ENCODE measurements around the gene USP15.
"Not testable (repeated sequence)": the region's sequence is repeated elsewhere in the genome, so short reads cannot be mapped to it uniquely, and the experiment has no call there.

USP15 gene

DNA sequence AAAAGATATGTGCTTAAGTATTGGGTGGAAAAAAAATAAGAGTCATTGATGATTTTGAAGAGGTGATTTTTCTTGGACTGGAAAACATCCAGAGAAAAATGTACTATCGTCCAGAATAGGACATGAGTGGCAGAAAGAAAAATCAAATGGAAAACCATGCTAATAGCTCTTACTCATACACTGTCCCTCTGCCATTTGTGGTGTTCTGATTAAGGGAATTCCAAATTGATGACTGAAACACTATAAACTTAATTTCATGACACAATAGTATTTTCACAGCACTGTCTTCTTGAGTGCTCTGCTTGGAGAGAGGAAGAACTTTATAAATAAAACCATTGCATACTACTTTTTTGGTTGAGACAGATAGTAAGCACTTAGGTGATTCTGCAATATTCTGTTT, 72.4 kb downstream of the USP15 start:
- DNase-seq: no peak

DNA sequence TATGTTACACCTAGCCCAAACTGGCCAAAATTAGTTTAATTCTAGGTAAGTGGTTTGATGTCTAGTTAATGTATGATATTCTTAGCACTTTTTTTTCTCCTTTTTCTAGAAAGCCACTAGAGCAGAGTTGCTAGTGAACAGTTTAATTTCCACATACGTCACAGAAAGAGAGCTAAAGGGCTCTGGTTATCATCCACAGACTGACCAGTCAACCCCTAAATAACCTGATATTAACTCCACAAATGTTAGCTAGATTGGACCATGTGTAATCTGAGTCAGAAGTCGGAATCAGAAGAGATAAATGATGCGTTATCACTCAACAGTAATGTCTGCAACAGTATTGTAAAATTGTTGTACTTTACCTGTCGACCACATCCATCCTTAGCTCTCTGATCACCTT, 74.9 kb downstream of the USP15 start:
- DNase-seq: no peak

DNA sequence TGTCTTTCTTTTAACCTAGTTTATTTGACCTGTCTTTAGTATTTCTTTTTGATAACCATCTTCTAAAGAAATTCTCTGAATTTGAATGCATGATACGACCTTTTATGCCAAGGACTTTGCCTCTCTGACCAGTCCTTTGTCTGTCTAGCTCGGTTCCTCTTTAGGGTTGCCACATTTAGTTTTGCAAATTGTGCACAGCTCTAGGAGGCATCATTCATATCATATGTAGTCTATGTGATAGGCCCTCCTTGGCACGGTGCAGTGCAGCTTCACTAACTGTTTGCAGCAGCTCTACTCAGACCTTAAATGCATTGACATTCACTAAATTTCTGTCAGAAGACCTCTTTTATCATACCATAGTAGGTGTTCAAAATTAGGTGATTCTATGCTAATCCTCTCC, 75.6 kb downstream of the USP15 start:
- no peak for DNase-seq

DNA sequence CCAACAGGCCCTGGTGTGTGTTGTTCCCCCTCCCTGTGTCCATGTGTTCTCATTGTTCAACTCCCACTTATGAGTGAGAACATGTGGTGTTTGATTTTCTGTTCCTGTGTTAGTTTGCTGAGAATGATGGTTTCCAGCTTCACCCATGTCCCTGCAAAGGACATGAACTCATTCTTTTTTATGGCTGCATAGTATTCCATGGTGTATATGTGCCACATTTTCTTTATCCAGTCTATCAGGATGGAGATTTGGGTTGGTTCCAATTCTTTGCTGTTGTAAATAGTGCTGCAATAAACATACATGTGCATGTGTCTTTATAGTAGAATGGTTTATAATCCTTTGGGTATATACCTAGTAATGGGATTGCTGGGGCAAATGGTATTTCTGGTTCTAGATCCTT, 77.4 kb downstream of the USP15 start:
- DNase-seq: not testable (repeated sequence)

DNA sequence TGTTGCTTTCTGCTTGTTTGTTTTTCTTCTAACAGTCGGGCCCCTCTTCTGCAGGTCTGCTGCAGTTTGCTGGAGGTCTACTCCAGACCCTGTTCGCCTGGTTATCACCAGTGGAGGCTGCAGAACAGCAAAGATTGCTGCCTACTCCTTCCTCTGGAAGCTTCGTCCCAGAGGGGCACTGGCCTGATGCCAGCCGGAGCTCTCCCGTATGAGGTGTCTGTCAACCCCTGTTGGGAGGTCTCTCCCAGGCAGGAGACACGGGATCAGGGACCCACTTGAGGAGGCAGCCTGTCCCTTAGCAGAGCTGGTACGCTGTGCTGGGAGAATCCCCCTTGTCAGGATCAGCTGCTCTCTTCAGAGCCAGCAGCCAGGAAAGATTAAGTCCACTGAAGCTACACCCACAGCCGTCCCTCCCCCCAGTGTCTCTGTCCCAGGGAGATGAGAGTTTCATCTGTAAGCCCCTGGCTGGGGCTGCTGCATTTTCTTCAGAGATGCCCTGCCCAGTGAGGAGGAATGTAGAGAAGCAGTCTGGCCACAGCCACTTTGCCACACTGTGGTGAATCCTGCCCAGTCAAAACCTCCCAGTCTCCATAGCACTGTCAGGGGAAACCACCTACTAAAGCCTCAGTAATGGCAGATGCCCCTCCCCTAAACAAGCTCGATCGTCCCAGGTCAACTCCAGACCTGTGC, 82.6 kb downstream of the USP15 start:
- DNase-seq: not testable (repeated sequence)

DNA sequence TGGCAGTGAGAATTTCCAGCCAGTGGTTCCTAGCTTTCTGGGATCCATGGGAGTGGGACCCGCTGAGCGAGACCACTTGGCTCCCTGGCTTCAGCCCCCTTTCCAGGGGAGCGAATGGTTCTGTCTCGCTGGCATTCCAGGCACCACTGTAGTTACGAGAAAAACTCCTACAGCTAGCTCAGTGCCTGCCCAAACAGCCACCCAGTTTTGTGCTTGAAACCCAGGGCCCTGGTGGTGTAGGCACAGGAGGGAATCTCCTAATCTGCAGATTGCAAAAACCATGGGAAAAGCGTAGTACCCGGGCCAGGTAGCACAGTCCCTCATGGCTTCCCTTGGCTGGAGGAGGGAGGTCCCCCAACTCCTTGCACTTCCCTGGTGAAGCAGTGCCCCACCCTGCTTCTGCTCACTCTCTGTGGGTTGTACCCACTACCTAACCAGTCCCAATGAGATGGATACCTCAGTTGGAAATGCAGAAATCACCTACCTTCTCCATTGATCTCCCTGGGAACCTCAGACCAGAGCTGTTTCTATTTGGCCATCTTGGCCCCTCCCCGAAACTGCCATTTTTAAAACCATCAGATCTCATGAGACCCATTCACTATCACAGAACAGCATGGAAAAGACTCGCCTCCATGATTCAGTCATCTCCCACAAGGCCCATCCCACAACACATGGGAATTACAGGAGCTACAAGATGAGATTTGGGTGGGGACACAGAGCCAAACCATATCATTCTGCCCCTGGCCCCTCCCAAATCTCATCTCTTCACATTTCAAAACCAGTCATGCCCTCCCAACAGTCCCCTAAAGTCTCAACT, 83.3 kb downstream of the USP15 start:
- not testable (repeated sequence) for DNase-seq

DNA sequence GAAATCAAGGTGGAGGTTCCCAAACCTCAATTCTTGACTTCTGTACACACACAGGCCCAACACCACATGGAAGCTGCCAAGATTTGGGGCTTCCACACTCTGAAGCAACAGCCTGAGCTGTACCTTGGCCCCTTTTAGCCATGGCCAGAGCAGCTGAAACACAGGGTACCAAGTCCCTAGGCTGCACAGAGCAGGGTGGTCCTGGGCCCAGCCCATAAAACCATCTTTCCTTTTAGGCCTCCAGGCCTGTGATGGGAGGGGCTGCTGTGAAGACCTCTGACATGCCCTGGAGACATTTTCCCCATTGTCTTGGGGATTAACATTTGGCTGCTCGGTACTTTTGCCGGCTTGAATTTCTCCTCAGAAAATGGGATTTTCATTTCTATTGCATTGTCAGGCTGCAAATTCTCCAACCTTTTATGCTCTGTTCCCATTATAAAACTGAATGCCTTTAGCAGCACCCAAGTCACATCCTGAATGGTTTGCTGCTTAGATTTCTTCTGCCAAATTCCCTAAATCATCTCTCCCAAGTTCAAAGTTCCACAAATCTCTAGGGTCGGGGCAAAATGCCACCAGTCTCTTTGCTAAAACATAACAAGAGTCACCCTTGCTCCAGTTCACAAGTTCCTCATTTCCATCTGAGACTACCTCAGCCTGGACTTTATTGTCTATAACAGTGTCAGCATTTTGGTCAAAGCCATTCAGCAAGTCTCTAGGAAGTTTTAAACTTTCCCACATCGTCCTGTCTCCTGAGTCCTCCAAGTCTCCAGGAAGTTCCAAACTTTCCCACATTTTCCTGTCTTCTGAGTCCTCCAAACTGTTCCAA, 84.7 kb downstream of the USP15 start:
- DNase-seq: not testable (repeated sequence)

DNA sequence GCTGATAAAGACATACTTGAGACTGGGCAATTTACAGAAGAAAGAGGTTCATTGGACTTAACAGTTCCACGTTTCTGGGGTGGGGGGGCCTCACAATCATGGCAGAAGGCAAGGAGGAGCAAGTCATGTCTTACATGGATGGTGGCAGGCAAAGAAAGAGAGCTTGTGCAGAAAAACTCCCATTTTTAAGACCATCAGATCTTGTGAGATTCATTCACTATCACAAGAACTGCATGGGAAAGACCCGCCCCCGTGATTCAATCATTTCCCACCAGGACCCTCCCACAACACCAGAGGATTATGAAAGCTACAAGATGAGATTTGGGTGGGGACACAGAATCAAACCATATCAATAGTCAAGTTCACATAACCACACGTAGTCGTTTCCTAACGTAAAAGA, 85.5 kb downstream of the USP15 start:
- DNase-seq: no peak

DNA sequence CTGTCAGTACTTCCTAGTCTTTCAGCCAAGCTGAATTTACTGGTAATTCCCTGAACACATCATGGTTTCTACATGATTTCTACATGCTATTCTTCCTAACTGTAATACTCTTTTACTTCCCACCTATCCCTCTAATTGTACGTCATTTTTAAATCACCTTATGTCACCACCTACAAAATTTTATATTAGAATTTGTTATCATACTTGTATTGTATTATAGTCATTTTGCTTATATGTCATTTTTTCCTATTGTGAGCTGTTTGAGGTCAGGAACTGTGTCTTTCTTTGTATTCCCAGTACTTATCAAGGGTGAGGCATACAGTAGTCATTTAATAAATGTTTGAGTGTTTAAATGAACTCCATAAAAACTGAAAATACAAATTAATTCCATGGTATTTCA, 86.6 kb downstream of the USP15 start:
- DNase-seq: no peak

DNA sequence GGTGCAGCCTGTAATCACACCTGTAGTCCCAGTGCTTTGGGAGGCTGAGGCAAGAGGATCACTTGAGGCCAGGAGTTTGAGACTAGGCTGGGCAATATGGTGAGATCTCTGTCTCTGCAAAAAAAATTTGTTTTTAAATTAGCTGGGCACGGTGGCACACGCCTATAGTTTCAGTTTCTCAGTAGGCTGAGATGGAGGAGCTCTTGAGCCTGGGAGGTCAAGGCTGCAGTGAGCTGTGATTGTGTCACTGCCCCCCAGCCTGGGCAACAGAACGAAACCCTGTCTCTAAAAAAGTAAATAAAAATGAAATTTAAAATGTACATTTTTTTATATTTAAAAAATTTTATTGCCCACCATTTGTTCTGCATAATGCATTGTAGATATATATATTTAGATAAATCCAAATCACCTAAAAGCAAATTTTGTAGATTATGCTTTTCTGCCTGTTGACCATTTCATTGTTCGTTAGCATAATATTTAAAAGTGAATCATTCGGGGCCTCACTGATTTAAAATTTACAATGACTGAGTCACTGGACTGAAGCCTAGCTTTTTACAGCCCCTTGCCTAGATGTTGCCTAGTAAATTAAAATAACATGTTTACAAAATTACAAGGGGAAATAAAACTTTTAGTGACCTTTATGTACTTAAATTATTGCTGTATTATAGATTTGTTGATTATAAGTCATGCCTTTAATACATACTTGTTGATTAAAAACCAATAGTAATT, 87.9 kb downstream of the USP15 start:
- DNase-seq: no peak

DNA sequence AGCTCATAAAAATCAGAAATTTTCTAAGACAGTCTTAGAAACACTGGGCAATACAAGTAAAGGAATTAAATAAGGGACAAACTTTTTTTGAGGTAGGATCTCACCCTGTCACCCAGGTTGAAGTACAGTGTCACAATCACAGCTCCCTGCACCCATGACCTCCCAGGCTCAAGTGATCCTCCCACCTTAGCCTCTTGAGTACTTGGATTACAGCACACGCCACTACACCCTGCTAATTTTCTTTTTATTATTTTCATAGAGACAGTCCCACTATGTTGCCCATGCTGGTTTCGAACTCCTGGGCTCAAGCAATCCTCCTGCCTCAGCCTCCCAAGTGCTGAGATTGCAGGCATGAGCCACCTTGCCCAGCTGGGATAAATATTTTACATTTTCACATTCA, 90.3 kb downstream of the USP15 start:
- no peak for DNase-seq

DNA sequence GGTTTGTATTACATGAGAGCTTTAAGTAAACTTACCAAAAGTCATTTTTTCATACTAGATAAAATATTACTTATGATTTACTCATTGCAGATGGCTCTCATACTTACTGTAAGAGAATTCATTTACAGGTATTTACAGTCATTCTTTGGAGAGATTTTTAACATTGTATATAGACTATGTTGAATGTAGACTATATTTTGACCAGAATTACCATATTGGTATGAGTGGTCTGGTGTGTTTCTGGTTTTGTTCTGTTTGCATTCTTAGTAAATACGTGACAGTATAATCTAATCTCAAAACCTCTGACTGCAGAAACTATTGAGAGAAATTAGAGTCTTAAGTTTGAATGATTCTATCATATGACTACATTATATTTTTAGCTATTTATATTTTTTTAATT, 91.1 kb downstream of the USP15 start:
- DNase-seq: no peak

DNA sequence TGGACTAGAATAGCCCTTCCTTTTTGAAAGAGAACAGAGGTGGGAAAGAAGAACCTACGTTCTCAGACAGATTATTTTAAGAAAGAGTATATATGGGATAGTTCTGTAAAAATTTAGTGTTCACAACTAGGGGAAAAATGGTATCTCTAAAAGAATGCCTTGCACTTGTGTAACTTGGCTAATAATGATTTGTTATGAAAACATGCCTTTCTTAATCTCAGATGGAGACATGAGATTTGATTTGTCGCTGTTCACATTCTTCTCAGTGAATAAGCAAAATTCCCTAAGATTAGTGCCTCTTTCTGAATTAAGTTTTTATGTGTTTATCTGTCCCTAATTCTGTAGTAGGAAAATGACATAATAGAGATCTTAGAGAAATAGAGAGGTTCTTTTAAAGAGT, 100.8 kb downstream of the USP15 start:
- no peak for DNase-seq

DNA sequence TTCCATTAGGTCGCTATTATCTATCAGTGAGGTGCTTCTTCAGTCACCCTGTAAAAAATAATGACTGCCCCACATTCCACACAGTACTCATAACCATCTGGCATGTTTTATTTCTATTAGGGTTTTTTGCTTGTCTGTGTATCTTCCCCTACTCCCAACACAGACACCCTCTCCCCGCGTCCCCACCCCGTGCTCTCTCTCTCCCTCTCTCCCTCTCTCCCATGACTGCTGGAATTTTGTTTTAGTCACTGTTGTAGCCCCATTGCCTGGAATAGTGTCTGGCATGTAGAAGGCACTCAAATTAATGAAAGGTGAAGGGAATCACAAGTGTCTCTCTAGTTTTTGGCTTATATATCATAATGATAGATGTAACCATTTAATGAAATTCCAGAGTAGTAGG, 103.3 kb downstream of the USP15 start:
- DNase-seq: no peak

DNA sequence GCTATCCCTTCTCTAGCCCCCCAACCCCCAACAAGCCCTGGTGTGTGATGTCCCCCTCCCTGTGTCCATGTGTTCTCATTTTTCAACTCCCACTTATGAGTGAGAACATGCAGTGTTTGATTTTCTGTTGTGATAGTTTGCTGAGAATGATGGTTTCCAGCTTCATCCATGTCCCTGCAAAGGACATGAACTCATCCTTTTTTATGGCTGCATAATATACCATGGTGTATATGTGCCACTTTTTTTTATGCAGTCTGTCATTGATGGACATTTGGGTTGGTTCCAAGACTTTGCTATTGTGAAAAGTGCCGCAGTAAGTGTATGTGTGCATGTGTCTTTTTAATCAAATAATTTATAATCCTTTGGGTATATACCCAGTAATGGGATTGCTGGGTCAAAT, 104.5 kb downstream of the USP15 start:
- not testable (repeated sequence) for DNase-seq

DNA sequence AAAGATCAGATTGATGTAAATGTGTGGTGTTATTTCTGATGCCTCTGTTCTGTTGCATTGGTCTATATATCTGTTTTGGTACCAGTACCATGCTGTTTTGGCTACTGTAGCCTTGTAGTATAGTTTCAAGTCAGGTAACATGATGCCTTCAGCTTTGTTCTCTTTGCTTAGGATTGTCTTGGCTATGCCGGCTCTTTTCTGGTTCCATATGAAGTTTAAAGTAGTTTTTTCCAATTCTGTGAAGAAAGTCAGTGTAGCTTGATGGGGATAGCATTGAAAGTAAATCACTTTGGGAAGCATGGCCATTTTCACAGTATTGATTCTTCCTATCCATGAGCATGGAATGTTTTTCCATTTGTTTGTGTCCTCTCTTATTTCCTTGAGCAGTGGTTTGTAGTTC, 105.6 kb downstream of the USP15 start:
- not testable (repeated sequence) for DNase-seq

DNA sequence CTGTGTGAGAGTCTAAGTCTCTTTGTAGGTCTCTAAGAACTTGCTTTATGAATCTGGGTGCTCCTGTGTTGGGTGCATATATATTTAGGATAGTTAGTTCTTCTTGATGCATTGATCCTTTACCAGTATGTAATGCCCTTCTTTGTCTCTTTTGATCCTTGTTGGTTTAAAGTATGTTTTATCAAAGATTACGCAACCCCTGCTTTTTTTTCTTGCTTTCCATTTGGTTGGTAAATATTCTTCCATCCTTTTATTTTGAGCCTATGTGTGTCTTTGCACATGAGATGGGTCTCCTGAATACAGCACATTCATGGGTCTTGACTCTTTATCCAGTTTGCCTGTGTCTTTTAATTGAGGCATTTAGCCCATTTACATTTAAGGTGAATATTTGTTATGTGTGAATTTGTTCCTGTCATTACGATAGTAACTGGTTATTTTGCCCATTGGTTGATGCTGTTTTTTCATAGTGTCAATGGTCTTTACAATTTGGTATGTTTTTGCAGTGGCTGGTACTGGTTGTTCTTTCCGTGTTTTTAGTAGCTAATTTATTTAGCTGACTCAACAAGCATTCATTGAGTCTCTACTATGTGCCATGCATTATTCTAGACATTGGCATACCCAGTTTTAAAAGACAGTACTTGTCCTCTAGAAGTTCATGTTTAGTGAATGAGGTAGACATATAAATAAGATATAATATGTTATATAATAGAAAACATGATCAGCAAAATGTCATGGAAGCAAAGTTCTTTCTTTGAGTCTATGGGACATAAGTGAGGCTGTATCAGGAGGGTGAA, 108.4 kb downstream of the USP15 start:
- not testable (repeated sequence) for DNase-seq

DNA sequence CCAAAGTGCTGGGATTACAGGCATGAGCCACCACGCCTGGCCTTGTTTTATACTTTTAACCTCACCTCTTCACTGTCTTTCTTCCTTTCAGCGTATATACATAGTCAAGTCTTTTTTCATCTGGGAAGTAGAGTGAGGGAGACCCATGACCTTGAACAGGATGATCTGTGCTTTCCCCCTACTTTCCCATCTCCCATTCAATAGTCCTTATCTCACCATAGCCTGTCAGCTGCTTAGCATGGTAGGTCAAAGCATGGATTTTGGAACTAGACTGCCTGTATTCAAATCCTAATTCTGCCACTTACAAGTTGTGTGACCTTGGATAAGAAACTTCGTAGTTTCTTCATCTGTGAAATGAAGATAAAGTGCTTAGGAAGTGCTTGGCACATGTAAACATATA, 110.0 kb downstream of the USP15 start:
- DNase-seq: no peak

DNA sequence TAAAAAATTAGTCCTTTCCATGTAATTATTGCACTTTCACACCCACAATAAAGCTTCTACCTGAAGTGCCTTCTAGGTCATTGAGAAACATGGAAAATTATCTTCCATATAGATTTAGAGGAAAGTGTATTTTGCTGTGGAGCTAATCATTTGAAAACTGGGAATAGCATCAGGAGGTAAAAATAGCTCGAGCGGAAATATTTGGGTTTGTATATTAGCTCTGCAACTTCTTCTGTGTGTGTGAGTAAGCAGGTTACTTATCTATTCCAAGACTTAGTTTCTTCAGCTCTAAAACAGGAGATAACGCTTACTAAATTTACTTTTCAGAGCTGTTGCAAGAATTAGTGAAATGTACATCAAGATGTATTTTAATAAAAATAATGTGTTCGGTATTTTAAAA, 111.5 kb downstream of the USP15 start:
- no peak for DNase-seq

DNA sequence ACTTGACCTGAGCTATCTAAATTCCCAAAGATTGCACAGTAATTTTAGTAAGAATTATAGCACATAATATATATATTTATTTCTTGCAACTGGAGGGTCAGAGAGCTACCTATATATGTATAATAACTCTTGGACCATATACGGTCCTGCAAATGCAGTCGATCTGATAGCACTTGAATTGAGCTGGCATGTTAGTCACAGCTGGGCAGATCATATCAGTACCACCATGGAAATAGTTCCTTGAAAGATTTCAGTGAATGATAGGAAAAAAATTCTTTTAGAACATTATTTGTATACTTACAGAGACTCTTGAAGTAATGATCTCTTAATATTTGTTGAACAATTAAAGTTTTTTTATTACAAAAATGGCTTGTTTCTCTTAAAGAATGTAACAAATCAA, 111.9 kb downstream of the USP15 start:
- DNase-seq: no peak

DNA sequence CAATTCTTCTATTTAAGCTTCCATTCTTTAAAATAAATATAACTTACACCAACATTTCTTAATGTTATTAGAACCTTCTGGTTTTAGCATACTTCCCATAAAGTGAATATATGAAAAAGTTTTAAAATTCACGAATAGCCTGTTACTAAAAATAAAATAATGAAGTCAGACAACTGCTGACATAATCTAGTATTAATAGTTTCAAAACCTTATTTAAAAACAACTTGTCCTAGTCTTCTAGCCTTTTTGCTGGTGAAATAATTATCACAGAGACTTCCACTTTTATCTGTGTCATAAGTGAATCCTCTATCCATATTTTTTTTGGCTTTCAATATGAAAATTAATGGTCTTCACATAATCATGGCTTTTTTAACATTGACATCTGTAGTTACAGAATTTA, 112.6 kb downstream of the USP15 start:
- no peak for DNase-seq

DNA sequence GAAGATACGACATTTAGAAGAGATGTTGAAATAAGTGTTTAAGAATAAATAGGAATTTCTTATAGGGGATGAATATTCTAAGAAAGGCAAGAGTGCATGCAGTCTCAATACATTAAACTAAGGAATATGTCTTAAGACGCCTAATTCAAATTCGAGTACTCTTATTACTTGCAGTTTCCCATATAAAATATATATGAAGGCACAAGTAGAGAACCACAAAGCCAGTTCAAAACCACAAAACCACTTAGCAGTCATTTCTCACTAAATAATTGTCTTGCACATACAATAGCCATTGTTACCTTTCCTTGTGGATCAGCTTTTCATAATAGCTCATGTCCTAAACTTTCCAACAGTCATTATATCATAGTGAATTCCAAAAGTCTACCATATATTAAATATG, 115.4 kb downstream of the USP15 start:
- no peak for DNase-seq

Measured in NCI-H69 (cell line).